DND-41 (cell line): ENCODE measurements around the gene DIO1.

Source experiments
- ATAC-seq: fragments of 200-7000 bp; cut with Tn5 transposase; 3 replicates; pipeline ENCODE4 v1.9.1; 2021; ENCODE audit warnings: low read depth; ENCODE audit not compliant: insufficient read depth
- DNase-seq: peaks from one replicate; pipeline ENCODE4 v3.0.0-alpha.2; 2020
- H2AFZ ChIP-seq: 2 replicates; pipeline ENCODE4 v1.6.0; 2012; ENCODE audit warnings: low read depth, low read length
- H3K27ac ChIP-seq: 2 replicates; pipeline ENCODE4 v1.5.1; 2012; ENCODE audit warnings: low read length, inconsistent platforms
- H3K27me3 ChIP-seq: fragments of 200-600 bp; sonication (generic); 2 replicates; pipeline ENCODE4 v1.6.0; 2012; ENCODE audit warnings: low read length, mild to moderate bottlenecking, inconsistent platforms; ENCODE audit not compliant: insufficient read depth, poor library complexity
- H3K36me3 ChIP-seq: 2 replicates; pipeline ENCODE4 v1.5.1; 2012; ENCODE audit warnings: low read length, inconsistent platforms; ENCODE audit not compliant: insufficient read depth
- H3K4me1 ChIP-seq: 2 replicates; pipeline ENCODE4 v1.5.1; 2012; ENCODE audit warnings: mild to moderate bottlenecking, low read length; ENCODE audit not compliant: insufficient read depth
- H3K4me2 ChIP-seq: 2 replicates; pipeline ENCODE4 v1.6.0; 2012; ENCODE audit warnings: mild to moderate bottlenecking, moderate library complexity, low read length, inconsistent platforms; ENCODE audit not compliant: insufficient read depth
- H3K4me3 ChIP-seq, 2 experiments: fragments of 200-600 bp in 1 of 2; shearing (Covaris generic) in 1 of 2; 2 replicates each; pipeline ENCODE4 v1.5.1; 2012 to 2016; ENCODE audit warnings: inconsistent platforms in 2 of 2, low read length in 2 of 2, mild to moderate bottlenecking in 2 of 2, low read depth in 1 of 2, moderate library complexity in 1 of 2
- H3K79me2 ChIP-seq: 2 replicates; pipeline ENCODE4 v1.6.0; 2012; ENCODE audit warnings: low read length, inconsistent platforms; ENCODE audit not compliant: insufficient read depth
- H3K9ac ChIP-seq: 2 replicates; pipeline ENCODE4 v1.6.0; 2012; ENCODE audit warnings: low read depth, mild to moderate bottlenecking, inconsistent platforms, low read length, moderate library complexity
- H3K9me3 ChIP-seq: 2 replicates; pipeline ENCODE4 v1.5.1; 2012; ENCODE audit warnings: low read length, moderate library complexity, mild to moderate bottlenecking, inconsistent platforms; ENCODE audit not compliant: insufficient read depth, severe bottlenecking
- H4K20me1 ChIP-seq: 2 replicates; pipeline ENCODE4 v1.6.0; 2012; ENCODE audit warnings: low read length; ENCODE audit not compliant: insufficient read depth
- CTCF ChIP-seq: IDR thresholded peaks from 2 replicates; pipeline ENCODE4 v1.5.1; 2012; ENCODE audit warnings: borderline replicate concordance, low read length, moderate library complexity, mild to moderate bottlenecking; ENCODE audit not compliant: poor library complexity, severe bottlenecking; ENCODE audit errors: extremely low read depth
- EZH2 ChIP-seq: IDR thresholded peaks from 3 replicates; pipeline ENCODE4 v1.6.1; 2012; ENCODE audit warnings: borderline replicate concordance, low read depth, mild to moderate bottlenecking, moderate library complexity, low read length, inconsistent platforms; ENCODE audit not compliant: severe bottlenecking

The DIO1 gene

GRCh38 chr1:53947172-53947907, 53.4 kb downstream of the DIO1 start:
- Histone ChIP-seq H3K4me2 (peak overlapping the region; percentile 69), H4K20me1 (peaks cover 18% of the 10 kb centered on the region), H3K79me2 (peaks cover 78% of the 10 kb centered on the region), H3K27me3 (no peaks in the 10 kb centered on the region), H3K9ac (peak overlapping the region; percentile 65), H3K4me1 (peaks cover 62% of the 10 kb centered on the region), H3K9me3 (no peaks in the 10 kb centered on the region), H3K36me3 (peaks cover 14% of the 10 kb centered on the region), H3K27ac (peak overlapping the region; percentile 77; the same call in 1 of the 2 replicates), H3K4me3 (peak overlapping the region; percentile 52 to 73; a peak in 3 of 4 replicates), H2AFZ (peak overlapping the region; percentile 65; the same call in 1 of the 2 replicates)
- DNase-seq = no peak
- no peak for ATAC-seq
- TF ChIP-seq EZH2 (no peak), CTCF (no peak)

- no peak overlapping the region for H2AFZ ChIP-seq
- H3K9ac ChIP-seq = peak overlapping the region; percentile 65; the same call in 1 of the 2 replicates
- DNase-seq (no peak), ATAC-seq (no peak)
- no peak for TF ChIP-seq EZH2
- TF ChIP-seq CTCF = no peak
- H3K4me1 ChIP-seq = peaks cover 52% of the 10 kb centered on the region
- no peaks in the 10 kb centered on the region for H3K27me3 ChIP-seq
- H3K36me3 ChIP-seq = peaks cover 24% of the 10 kb centered on the region
- no peak overlapping the region for H3K4me3 ChIP-seq
- H3K9me3 ChIP-seq = no peaks in the 10 kb centered on the region
- H3K4me2 ChIP-seq = peak overlapping the region; percentile 69
- no peak overlapping the region for H3K27ac ChIP-seq
- H3K79me2 ChIP-seq = peaks cover 69% of the 10 kb centered on the region
- H4K20me1 ChIP-seq = peaks cover 18% of the 10 kb centered on the region
Observed at GRCh38 chr1:53948291-53948690, 54.3 kb downstream of the DIO1 start.

- H3K4me2 ChIP-seq = peak overlapping the region; percentile 11; the same call in 1 of the 2 replicates
- no peak overlapping the region for H3K27ac ChIP-seq
- H4K20me1 ChIP-seq = peaks cover 18% of the 10 kb centered on the region
- no peaks in the 10 kb centered on the region for H3K9me3 ChIP-seq
- no peak overlapping the region for H3K4me3 ChIP-seq
- ATAC-seq = no peak
- peak; percentile 24 for DNase-seq
- H3K27me3 ChIP-seq = no peaks in the 10 kb centered on the region
- H2AFZ ChIP-seq = no peak overlapping the region
- H3K9ac ChIP-seq = no peak overlapping the region
- no peak for TF ChIP-seq EZH2
- TF ChIP-seq CTCF = peak; percentile 54
- peaks cover 33% of the 10 kb centered on the region for H3K36me3 ChIP-seq
- peaks cover 42% of the 10 kb centered on the region for H3K4me1 ChIP-seq
- peaks cover 59% of the 10 kb centered on the region for H3K79me2 ChIP-seq
Observed at GRCh38 chr1:53949023-53949990, 55.3 kb downstream of the DIO1 start.
